Urothelium cell line (cell line): ENCODE results near the gene SIRT6.
"Not testable (repeated sequence)": the region's sequence is repeated elsewhere in the genome, so short reads cannot be mapped to it uniquely, and the experiment has no call there.

Experiments
- DNase-seq: peaks from one replicate; pipeline ENCODE4 v3.0.0; 2011; ENCODE audit warnings: low spot score, mixed read lengths
- FAIRE-seq: peaks from 2 replicates; lab custom pipeline; 2011; peaks lifted over from hg19 to GRCh38; lab: Jason Lieb, UNC

Gene SIRT6

DNA sequence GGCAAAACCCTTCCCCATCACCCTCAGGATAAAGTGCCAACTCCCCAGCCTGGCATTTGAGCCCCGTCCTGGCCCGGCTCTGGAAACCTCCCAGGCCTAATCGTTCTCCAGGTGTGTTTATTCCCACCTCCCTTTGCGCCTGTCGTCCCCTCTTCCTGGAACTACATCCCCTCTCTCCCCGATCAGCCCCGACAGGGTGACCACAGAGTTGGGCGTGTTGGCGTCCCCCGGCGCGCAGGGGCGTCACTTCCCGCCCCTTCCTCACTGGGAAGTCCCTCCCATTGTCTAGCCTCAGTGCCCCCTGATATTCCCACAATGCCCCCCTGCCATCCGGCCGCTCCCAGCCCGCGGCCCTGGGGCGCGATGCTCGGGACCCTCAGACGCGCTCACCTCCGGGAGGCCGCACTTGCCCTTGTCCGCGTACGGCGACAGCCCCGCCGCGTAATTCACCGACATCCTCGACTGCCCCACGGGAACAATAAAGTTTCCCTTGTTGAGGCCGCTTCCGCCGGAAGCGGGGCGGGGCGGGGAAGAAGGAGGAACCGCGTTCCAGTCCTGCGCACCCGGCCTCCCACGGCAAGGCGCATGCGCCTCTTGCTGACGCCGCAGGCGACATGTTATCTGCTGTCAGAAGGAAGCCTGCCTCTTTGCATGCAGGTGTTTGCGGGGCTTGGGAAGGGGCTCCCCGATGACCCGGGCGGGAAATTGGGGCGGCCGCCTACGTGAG, at the start of gene SIRT6, which contains the start of gene ANKRD24:
TSS of gene SIRT6 (minus strand) at position 480 of the 727 bp plus-strand sequence. CDS start at position 456, 24 bp downstream.
TSS of gene ANKRD24 (plus strand) at position 606 of the 727 bp plus-strand sequence. CDS start 3,737 bp downstream, outside the sequence.
- FAIRE-seq: no peak

DNA sequence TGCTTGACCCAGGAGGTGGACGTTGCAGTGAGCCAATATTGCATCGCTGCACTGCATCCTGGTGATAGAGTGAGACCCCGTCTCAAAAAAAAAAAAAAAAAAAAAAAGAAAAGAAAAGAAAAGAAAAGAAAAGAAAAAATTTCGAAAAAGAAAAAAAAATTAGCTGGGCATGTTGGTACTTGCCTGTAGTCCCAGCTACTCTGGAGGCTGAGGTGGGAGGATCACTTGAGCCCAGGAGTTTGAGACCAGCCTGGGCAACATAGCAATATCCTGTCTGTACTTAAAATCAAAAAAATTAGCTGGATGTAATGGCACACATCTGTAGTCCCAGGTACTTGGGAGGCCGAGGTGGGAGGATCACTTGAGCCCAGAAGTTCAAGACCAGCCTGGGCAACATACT, 49.8 kb upstream of the SIRT6 start:
- not testable (repeated sequence) for FAIRE-seq, DNase-seq

More for the DNA sequence above, at the start of gene SIRT6, which contains the start of gene ANKRD24:
- peak; percentile 97 for DNase-seq

DNA sequence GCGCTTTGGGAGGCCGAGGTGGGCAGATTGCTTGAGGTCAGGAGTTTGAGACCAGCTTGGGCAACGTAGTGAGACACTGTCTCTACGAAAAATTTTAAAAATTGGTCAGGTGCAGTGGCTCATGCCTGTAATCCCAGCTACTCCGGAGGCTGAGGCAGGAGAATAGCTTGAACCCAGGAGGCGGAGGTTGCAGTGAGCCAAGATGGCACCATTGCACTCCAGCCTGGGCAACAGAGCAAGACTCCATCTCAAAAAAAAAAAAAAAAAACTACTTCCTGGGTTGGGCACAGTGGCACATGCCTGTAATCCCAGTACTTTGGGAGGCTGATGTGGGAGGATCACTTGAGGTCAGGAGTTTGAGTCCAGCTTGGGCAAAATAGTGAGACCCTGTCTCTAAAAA, 49.2 kb upstream of the SIRT6 start:
- DNase-seq, FAIRE-seq: not testable (repeated sequence)

DNA sequence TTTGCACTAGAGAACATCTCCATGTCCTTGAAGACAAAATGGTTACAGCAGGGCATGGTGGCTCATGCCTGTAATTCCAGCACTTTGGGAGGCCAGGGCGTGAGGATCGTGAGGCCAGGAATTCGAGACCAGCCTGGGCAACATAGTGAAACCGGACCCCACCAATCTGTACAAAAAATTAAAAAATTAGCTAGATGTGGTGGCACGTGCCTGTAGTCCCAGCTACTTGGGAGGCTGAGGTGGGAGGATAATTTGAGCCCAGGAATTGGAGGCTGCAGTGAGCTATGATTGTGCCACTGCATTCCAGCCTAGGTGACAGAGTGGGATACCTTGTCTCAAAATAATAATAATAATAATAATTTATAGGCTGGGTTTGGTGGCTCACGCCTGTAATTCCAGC, 47.9 kb upstream of the SIRT6 start:
- DNase-seq, FAIRE-seq: not testable (repeated sequence)

DNA sequence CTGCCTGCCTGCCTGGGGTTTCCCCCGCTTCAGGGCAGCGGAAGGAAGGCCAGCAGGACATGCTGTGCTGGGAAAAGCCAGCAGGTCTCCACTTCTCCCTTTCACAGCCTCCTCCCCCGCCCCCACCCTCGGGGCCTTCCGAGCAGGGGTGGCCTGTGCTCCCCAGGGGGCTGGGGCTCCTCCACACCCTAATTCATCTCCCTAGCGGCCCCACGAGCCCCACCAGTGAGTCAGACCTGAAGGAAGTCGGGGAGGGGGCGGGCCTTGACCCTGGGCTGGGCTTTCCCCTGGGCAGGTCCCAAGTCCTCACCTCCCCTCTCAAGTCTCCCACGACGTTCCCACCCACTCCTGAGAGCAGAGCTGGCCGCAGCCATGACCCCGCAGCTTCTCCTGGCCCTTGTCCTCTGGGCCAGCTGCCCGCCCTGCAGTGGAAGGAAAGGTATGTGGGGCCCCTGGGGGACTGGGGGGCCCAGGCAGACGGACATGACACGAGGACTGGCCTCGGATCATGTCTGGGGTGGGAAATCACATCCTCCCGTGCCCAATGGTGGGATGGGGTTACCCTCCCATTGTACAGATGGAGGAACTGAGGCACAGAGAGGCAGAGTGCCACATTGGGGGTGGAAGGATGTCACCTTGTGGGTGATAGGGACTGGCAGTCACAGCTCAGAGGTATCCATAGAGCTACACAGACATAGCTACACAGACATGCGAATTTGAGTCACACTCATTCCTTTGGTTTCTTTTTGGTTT, 47.0 kb upstream of the SIRT6 start, which contains the start of gene EBI3:
TSS of gene EBI3 (plus strand) at position 345 of the 753 bp plus-strand sequence. CDS start at position 373, 28 bp downstream.
- DNase-seq (peak; percentile 57), FAIRE-seq (no peak)

DNA sequence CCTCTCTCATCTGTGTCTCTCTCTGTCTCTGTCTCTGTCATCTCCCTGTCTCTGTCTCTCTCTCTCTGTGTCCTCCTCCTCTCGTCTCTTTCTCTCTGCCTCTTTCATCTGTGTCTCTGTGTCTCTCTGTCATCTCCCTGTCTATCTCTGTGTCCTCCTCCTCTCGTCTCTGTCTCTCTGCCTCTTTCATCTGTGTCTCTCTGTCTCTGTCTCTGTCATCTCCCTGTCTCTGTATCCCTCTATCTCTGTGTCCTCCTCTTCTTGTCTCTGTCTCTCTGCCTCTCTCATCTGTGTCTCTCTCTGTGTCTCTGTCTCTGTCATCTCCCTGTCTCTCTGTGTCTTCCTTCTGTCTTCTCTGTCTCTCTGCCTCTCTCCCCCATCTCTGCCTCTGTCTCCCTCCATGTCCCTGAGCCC, 46.4 kb upstream of the SIRT6 start:
- FAIRE-seq: no peak
- DNase-seq: no peak

DNA sequence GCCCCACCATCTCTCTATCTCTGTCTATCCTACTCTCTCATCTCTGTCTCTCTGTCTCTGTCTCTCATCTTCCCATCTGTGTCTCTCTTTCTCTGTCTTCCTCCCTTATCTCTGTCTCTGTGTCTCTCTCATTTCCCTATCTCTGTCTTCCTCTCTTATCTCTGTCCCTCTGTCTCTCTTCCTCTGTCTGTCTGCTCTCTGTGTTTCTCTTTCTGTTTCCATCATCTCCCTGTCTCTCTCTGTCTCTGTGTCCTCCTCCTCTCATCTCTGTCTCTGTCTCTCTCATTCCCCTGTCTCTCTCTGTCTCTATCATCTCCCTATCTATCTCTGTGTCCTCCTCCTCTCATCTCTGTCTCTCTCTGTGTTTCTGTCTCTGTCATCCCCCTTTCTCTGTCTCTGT, 45.4 kb upstream of the SIRT6 start:
- DNase-seq (no peak), FAIRE-seq (no peak)

DNA sequence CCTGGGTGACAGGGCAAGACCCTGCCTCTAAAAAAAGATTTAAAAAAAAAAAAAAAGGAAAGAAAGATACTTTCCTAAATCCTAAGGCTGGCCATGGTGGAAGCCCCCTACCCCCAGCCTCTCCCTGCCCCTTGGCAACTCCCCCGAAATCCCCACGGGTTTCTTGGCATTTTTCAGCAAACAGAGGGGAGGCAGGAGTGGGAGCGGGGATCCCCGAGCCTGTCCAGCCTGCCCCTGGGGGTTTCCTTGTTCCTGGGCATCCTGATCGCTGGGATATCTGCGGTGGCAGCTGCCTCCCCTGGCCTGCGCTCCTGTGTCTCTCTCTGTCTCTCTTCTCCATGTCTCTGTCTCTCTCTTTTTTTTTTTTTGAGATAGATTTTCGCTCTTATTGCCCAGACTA, 43.5 kb upstream of the SIRT6 start:
- FAIRE-seq: no peak
- DNase-seq: no peak

DNA sequence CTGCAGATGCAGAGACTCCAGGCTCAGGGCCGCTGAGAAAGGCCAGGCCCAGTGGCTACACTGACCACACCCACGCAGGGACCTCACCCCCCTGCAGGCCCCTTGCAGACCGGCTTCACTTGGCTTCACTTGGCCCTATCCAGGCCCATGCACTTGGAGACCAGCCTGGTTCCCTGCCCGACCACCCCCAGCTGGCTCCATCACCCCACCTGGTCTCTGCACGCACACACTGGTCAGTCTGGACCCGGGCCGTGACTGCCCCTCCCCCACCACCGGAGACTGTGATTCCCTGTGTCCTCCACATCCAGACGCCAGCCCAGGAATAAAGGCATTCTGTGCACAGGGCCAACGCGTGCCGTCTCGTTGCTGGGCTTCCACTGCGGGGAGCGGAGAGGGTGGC, 42.1 kb upstream of the SIRT6 start:
- no peak for DNase-seq

DNA sequence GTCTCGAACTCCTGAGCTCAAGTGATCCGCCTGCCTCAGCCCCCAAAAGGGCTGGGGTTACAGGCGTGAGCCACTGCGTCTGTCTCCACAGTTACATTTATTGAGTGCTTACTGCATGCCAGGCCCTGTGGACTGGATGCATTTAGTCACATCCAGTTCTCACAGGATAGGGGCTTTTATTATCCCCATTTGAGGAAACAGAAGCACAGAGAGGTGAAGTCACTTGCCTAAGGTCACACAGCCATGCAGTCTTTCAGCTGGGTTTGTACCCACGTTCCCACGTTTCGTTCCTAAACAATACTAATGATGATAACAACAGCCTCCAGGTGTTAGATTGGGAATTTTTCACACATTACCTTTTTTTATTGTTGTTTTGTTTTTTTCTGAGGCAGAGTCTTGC, 37.8 kb upstream of the SIRT6 start:
- FAIRE-seq: no peak

More for the DNA sequence above, 42.1 kb upstream of the SIRT6 start:
- no peak for FAIRE-seq

DNA sequence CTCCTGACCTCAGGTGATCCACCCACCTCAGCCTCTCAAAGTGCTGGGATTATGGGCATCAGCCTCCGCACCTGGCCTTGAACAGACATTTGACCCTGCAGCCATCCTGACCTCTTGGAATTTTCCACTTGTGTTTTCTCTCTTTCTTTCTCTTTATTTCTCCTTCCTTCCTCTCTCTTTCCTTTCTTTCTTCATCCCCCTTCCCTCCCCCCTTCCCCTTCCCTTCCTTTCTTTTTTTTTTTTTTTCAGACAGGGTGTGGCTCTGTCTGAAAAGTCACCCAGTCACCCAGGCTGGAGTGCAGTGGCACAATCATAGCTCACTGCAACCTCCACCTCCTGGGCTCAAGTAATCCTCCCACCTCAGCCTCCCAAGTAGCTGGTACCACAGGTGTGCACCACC, 36.2 kb upstream of the SIRT6 start:
- not testable (repeated sequence) for DNase-seq, FAIRE-seq

More for the DNA sequence above, 37.8 kb upstream of the SIRT6 start:
- no peak for DNase-seq

DNA sequence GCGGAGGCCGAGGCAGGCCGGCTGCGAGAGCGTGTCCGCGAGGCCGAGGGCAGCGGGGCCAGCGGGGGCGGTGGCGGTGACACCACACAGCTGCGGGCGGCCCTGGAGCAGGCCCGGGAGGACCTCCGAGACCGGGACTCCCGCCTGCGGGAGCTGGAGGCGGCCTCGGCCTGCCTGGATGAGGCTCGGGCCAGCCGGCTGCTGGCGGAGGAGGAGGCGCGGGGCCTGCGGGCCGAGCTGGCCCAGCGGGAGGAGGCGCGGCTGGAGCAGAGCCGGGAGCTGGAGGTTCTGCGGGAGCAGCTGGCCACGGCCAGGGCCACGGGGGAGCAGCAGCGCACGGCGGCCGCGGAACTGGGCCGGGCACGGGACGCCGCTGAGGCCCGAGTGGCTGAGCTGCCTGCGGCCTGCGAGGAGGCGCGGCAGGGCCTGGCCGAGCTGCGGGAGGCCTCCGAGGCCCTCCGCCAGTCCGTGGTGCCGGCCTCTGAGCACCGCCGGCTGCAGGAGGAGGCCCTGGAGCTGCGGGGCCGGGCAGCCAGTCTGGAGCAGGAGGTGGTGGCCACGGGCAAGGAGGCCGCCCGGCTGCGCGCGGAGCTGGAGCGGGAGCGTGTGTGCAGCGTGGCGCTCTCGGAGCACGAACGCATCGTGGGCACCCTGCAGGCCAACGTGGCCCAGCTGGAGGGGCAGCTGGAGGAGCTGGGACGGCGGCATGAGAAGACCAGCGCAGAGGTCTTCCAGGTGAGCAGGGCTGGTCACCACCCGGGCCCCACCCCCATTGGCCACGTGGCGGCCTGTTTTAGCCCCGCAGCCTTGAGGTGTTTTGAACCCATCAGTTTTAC, 35.3 kb upstream of the SIRT6 start:
- FAIRE-seq: no peak

DNA sequence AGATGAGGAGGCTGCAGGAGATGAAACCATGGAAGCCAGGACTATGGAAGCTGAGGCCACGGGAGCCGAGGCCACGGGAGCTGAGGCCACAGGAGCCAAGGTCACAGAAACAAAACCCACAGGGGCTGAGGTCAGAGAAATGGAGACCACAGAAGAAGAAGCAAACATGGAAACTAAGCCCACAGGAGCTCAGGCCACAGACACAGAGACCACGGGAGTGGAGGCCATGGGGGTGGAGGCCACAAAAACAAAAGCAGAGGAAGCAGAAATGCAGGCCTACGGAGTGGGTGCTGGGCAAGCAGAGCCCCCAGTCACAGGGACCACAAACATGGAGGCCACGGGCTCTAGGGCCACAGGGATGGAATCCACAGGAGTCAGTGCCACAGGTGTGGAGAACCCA, 34.5 kb upstream of the SIRT6 start:
- FAIRE-seq: no peak
- no peak for DNase-seq

More for the DNA sequence above, 35.3 kb upstream of the SIRT6 start:
- DNase-seq: no peak

DNA sequence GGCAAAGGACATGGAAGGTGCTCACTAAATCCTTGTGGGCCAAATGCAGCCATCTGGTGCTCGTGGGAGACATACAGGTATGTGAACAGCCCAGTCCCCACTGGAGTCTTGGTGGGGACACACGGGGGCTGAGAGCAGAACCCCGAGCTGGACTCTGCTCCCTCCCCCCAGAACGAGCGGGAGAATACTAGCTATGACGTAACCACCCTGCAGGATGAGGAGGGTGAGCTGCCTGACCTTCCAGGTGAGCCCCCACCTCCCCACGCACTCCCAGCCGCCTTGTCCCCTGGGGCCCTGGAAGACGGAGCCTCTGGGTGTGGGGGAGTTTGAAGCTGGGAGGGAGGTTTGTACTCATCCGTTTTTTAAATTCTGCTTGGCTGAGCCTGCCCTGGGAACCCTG, 33.4 kb upstream of the SIRT6 start:
- DNase-seq (no peak), FAIRE-seq (no peak)

DNA sequence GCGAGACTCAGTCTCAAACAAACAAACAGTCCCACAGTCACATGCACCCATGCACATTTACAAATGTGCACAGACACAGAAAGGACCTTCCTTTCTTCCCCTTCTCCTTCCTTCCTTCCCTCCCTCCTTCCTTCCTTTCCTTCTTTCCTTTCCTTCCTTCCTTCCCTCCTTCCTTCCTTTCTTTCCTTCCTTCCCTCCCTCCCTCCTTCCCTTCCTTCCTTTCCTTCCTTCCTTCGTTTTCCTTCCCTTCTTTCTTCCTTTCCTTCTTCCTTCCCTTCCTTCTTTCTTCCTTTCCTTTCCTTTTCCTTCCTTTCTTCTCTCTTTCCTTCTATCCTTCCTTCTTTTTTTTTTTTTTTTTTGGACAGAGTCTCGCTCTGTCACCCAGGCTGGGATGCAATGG, 30.8 kb upstream of the SIRT6 start:
- FAIRE-seq: no peak
- no peak for DNase-seq

DNA sequence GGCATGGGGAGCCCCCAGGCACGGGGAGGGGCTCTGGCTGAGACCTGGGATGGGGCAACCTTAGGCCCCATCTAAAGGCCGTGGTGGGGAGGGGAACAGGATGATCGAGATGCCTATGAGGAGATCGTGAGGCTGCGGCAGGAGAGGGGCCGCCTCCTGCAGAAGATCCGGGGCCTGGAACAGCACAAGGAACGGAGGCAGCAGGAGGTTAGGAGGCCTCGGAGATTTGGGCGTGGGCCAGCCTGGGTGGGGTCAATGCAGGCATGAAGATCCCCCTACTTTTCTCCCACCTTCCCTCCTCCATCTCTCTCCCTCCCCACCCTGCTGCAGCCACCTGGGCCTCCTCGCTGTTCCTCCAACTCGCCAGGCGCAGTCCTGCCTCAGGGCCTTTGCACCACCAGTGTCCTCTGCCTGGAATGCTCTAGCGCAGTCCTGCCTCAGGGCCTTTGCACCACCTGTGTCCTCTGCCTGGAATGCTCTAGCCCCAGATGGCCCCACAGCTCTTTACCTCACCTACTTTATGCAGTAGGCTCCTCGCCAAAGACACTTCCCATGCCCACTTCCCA, 27.9 kb upstream of the SIRT6 start:
- FAIRE-seq: no peak
- DNase-seq: no peak

DNA sequence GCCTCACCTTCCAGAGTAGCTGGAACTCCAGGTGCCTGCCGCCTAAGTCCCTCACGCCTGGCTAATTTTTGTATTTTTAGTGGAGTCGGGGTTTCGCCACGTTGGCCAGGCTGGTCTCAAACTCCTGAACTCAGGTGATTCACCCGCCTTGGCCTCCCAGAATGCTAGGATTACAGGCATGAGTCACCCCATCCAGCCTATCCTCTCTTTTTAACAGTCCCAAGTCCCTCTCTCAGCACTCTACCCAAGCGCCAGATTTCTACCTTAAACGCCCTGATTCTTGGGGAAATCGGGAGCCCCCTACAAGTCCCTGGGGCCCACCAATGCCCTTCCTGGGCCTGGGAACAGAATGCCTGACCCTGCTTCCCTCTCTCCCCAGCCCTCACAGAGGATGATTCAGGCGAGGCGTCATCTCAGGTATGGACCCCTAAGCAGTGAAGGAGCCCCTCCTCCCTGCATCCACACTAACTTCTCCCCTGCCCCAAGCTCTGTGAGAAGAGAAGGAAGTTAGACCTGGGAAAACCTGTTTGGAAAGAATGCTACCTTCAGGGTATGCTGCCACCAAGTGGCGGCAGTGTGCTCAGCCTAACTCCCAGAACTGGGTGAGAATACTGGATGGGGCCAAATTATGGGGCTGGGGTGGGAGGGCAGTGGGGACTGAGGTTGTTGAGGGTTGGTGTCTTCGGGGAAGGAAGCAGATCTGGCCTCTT, 26.2 kb upstream of the SIRT6 start:
- FAIRE-seq (no peak), DNase-seq (peak; percentile 52)

DNA sequence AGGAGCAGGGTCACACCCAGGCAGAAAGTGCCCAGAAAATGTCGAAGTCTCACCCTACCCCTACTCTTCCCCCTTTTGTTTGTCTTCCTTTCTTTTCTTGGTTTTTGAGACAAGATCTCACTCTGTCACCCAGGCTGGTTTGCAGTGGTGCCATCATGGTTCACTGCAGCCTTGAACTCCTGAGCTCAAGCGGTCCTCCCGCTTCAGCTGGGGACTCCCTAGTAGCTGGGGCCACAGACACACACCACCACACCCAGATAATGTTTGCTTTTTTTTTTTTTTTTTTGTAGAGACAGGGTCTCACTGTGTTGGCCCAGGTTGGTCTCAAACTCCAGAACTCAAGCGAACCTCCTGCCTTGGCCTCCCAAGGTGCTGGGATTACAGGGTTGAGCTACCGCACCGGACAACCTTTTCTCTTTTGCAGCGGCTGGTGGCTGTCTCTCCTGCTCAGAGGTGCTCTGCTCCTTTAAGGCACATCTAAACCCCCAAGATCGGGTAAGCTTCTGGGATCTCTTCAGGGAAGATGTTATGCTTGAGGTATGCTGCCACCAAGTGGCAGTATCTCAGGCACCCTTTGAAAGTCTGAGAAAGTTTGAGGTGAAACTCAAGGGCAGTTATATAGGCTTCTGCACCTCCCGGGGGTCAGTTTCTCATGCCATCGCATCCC, 24.6 kb upstream of the SIRT6 start:
- DNase-seq: peak; percentile 37
- FAIRE-seq: no peak

DNA sequence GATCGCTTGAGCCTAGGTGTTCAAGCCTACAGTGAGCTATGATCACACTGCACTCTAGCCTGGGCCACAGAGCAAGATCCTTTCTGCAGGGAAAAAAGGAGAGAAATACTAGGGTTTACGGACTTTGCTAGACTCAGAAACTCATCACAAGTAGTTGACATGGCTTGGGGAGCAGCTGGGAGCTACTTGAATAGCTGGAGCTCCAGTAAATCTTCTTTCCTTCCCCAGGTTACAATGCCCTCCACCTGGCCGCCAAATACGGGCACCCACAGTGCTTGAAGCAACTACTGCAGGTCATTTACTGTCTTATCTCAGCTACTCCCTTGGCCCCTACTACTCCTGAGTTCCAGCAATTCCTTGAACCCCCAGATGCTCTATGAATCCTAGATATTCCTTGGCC, 19.4 kb upstream of the SIRT6 start:
- DNase-seq (no peak), FAIRE-seq (no peak)
